K562 (cell line): ENCODE measurements around the gene CACNA1A.
A peak's percentile ranks its signal among the peaks of the same experiment; 100 is the strongest.

Experiments used
- JUN ChIP-seq, 2 experiments: sonication (generic) in 1 of 2; formaldehyde crosslinking in 1 of 2; IDR thresholded peaks; 2 replicates each; pipeline versions ENCODE4 v1.6.1 to v1.8.0; 2012 to 2022; ENCODE audit warnings: borderline replicate concordance in 2 of 2, mild to moderate bottlenecking in 2 of 2, improper control_type of control experiment in 1 of 2, low read depth in 1 of 2, low read length in 1 of 2, missing genetic modification reagents in 1 of 2
- KHSRP ChIP-seq: fragments of 450-650 bp; IDR thresholded peaks from 2 replicates; pipeline ENCODE4 v1.6.1; 2017

DNA sequence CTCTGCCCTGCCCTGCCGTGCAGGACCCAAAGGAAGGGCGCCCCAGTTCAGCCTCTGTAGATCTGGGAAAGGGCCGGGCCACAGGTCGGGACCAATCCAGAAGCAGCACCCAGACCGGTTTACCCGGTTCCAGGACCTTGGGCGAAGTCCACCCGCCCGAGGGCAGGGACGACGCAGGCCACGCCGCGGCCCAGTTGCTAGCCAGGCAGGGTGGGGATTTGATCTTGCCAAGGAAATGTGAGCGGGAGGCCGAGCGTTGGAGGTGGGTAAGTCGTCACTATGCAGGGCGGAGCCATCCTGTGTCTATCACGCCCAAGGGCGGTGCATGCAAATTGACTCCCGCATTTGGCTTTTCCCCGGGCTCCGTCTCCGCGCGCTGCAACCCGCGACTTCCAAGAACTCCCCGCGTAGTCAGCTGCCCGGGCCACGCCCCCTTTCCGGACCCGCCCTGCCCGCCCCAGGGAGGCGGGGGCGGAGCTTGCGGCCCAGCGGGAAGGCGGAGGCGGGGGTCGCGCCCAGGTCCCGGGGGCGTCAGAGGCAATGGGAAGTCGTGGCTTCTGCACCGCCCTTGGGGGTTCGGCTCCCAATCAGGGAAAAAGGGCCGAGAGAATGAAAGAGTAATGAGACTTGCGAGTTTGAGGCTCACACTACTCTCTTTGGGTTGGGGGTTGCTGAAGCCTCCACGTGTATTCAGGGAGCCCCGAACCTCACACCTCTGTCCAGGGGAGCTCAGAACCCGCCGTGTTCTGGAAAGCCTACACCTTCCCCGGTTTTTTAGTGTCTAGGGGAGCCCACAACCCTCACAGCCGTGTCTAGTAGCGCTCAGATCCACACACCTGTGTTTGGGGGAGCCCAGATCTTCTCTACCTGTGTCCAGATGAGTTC is 343.3 kb downstream of the CACNA1A start:
- TF ChIP-seq JUN (IDR thresholded peaks at IDR 0.05; ENCODE audit: borderline replicate concordance, low read depth, low read length) (peak; percentile 24; the same call in 1 of the 2 replicates), JUN (CRISPR knock-in tag; IDR thresholded peaks at IDR 0.05; ENCODE audit: borderline replicate concordance) (no peak; the same call in 1 of the 2 replicates), KHSRP (no peak)
